Karpas-422 (cell line): ENCODE data around the gene RBKS. TPM values are rescaled to one million over a fixed set of nuclear protein-coding genes. Genes with fewer than 3 reads are reported as not detected.

Experiments used
- DNase-seq: peaks from one replicate; pipeline ENCODE4 v3.0.0-alpha.2; 2015
- H2AFZ ChIP-seq: fragments of 200-600 bp; sonication (generic); 2 replicates; pipeline ENCODE4 v1.6.1; 2014; ENCODE audit warnings: antibody characterized with exemption, low read length, mixed read lengths
- H3K27ac ChIP-seq: fragments of 200-600 bp; sonication (generic); 2 replicates; pipeline ENCODE4 v1.5.1; 2014; ENCODE audit warnings: mild to moderate bottlenecking, low read length, moderate library complexity
- H3K27me3 ChIP-seq: fragments of 200-600 bp; sonication (generic); 2 replicates; pipeline ENCODE4 v1.6.1; 2014; ENCODE audit warnings: low read length, mixed read lengths
- H3K36me3 ChIP-seq: fragments of 200-600 bp; sonication (generic); 2 replicates; pipeline ENCODE4 v1.6.1; 2014; ENCODE audit warnings: low read length, mixed read lengths; ENCODE audit not compliant: insufficient read depth
- H3K4me1 ChIP-seq: fragments of 200-600 bp; sonication (generic); 2 replicates; pipeline ENCODE4 v1.6.1; 2014; ENCODE audit warnings: mild to moderate bottlenecking, low read length, mixed read lengths
- H3K4me2 ChIP-seq: fragments of 200-600 bp; sonication (generic); 2 replicates; pipeline ENCODE4 v1.6.1; 2014; ENCODE audit warnings: low read length, low read depth, mild to moderate bottlenecking; ENCODE audit not compliant: poor library complexity, severe bottlenecking
- H3K4me3 ChIP-seq: fragments of 200-600 bp; sonication (generic); 2 replicates; pipeline ENCODE4 v1.5.1; 2014; ENCODE audit warnings: mild to moderate bottlenecking, antibody characterized with exemption, low read length, mixed read lengths
- H3K79me2 ChIP-seq: fragments of 200-600 bp; sonication (generic); 2 replicates; pipeline ENCODE4 v1.6.1; 2014; ENCODE audit warnings: mild to moderate bottlenecking, low read length, mixed read lengths
- H3K9ac ChIP-seq: fragments of 200-600 bp; sonication (generic); 2 replicates; pipeline ENCODE4 v1.6.0; 2014; ENCODE audit warnings: low read length
- H3K9me2 ChIP-seq: fragments of 200-600 bp; sonication (generic), shearing (Covaris generic); replicated peaks from 2 replicates; pipeline ENCODE4 v1.6.0; 2014; ENCODE audit warnings: mild to moderate bottlenecking, low read length, moderate library complexity; ENCODE audit not compliant: insufficient read depth
- H3K9me3 ChIP-seq: fragments of 300-700, 200-600 bp; sonication (generic); 2 replicates; pipeline ENCODE4 v1.6.1; 2014; ENCODE audit warnings: low read length, mixed read lengths
- H4K20me1 ChIP-seq: fragments of 200-600 bp; sonication (generic); 2 replicates; pipeline ENCODE4 v1.6.1; 2014; ENCODE audit warnings: mild to moderate bottlenecking, antibody characterized with exemption, low read length, low read depth; ENCODE audit not compliant: insufficient read depth
- total RNA-seq: library from RNA; depleted of rRNA; stranded (reverse); fragments of >200 nt; shearing (Covaris generic); gene quantifications from 2 replicates; pipeline ENCODE4 v1.2.3, GENCODE V29; 2014; ENCODE audit warnings: low replicate concordance

The RBKS gene
- total RNA-seq, 1 experiment from 2014 or later, result 1.6 TPM

- H3K4me2 ChIP-seq, result no peak overlapping the region
- no peaks in the 10 kb centered on the region for H4K20me1 ChIP-seq
- DNase-seq, result no peak
- no peak overlapping the region for H3K4me3 ChIP-seq
- no peaks in the 10 kb centered on the region for H3K79me2 ChIP-seq
- H3K27ac ChIP-seq, result no peak overlapping the region
- no peaks in the 10 kb centered on the region for H3K4me1 ChIP-seq
- H3K9ac ChIP-seq, result no peak overlapping the region
- peaks cover 3% of the 10 kb centered on the region for H3K9me3 ChIP-seq
- no peak overlapping the region for H2AFZ ChIP-seq
- H3K9me2 ChIP-seq, result no peaks in the 10 kb centered on the region
- H3K27me3 ChIP-seq, result no peaks in the 10 kb centered on the region; the same call in 1 of the 2 replicates
- no peaks in the 10 kb centered on the region for H3K36me3 ChIP-seq
Measured at GRCh38 chr2:27852691-27853090, 37.5 kb downstream of the RBKS start.

GRCh38 chr2:27849558-27850205 is 40.5 kb downstream of the RBKS start:
- no peak overlapping the region for H3K9ac ChIP-seq

GRCh38 chr2:27847333-27847732 is 42.9 kb downstream of the RBKS start:
- Histone ChIP-seq H3K36me3 (no peaks in the 10 kb centered on the region), H4K20me1 (no peaks in the 10 kb centered on the region), H3K9ac (no peak overlapping the region), H3K4me2 (no peak overlapping the region), H3K79me2 (no peaks in the 10 kb centered on the region), H3K27ac (no peak overlapping the region), H3K27me3 (no peaks in the 10 kb centered on the region), H3K9me3 (no peaks in the 10 kb centered on the region), H2AFZ (no peak overlapping the region), H3K4me1 (peaks cover 7% of the 10 kb centered on the region), H3K9me2 (no peaks in the 10 kb centered on the region), H3K4me3 (no peak overlapping the region)
- no peak for DNase-seq

More at GRCh38 chr2:27849558-27850205, 40.5 kb downstream of the RBKS start:
- Histone ChIP-seq H4K20me1 (no peaks in the 10 kb centered on the region), H3K9me3 (no peaks in the 10 kb centered on the region), H3K79me2 (no peaks in the 10 kb centered on the region), H3K4me2 (no peak overlapping the region), H3K4me1 (peaks cover 7% of the 10 kb centered on the region), H3K36me3 (no peaks in the 10 kb centered on the region), H3K9me2 (no peaks in the 10 kb centered on the region), H3K4me3 (no peak overlapping the region), H3K27ac (no peak overlapping the region), H3K27me3 (no peaks in the 10 kb centered on the region), H2AFZ (no peak overlapping the region)
- no peak for DNase-seq

- H3K79me2 ChIP-seq, result no peaks in the 10 kb centered on the region
Measured at GRCh38 chr2:27844821-27845255, 45.3 kb downstream of the RBKS start.

GRCh38 chr2:27843992-27844391 is 46.2 kb downstream of the RBKS start:
- Histone ChIP-seq H2AFZ (no peak overlapping the region), H3K36me3 (no peaks in the 10 kb centered on the region), H3K4me3 (no peak overlapping the region), H3K79me2 (no peaks in the 10 kb centered on the region), H3K4me2 (no peak overlapping the region), H4K20me1 (no peaks in the 10 kb centered on the region), H3K27me3 (no peaks in the 10 kb centered on the region), H3K4me1 (peaks cover 7% of the 10 kb centered on the region), H3K9me2 (no peaks in the 10 kb centered on the region), H3K27ac (no peak overlapping the region), H3K9ac (no peak overlapping the region), H3K9me3 (no peaks in the 10 kb centered on the region)
- DNase-seq, result no peak

More at GRCh38 chr2:27844821-27845255, 45.3 kb downstream of the RBKS start:
- H3K27ac ChIP-seq, result no peak overlapping the region
- no peaks in the 10 kb centered on the region for H3K9me2 ChIP-seq
- no peaks in the 10 kb centered on the region for H3K9me3 ChIP-seq
- no peaks in the 10 kb centered on the region for H4K20me1 ChIP-seq
- no peak overlapping the region for H3K4me2 ChIP-seq
- no peak overlapping the region for H3K4me3 ChIP-seq
- no peak overlapping the region for H3K9ac ChIP-seq
- H3K36me3 ChIP-seq, result no peaks in the 10 kb centered on the region
- H3K4me1 ChIP-seq, result peaks cover 7% of the 10 kb centered on the region
- H2AFZ ChIP-seq, result no peak overlapping the region
- H3K27me3 ChIP-seq, result no peaks in the 10 kb centered on the region
- no peak for DNase-seq

- H3K4me1 ChIP-seq, result peaks cover 7% of the 10 kb centered on the region
- H4K20me1 ChIP-seq, result no peaks in the 10 kb centered on the region
- no peaks in the 10 kb centered on the region for H3K9me2 ChIP-seq
- DNase-seq, result no peak
- no peaks in the 10 kb centered on the region for H3K79me2 ChIP-seq
- H3K9ac ChIP-seq, result no peak overlapping the region
- no peaks in the 10 kb centered on the region for H3K36me3 ChIP-seq
- H2AFZ ChIP-seq, result no peak overlapping the region
- H3K9me3 ChIP-seq, result no peaks in the 10 kb centered on the region
- H3K4me2 ChIP-seq, result no peak overlapping the region
- H3K27me3 ChIP-seq, result no peaks in the 10 kb centered on the region
- H3K27ac ChIP-seq, result no peak overlapping the region
- no peak overlapping the region for H3K4me3 ChIP-seq
Measured at GRCh38 chr2:27842894-27843293, 47.3 kb downstream of the RBKS start.

GRCh38 chr2:27839022-27839618 is 51.1 kb downstream of the RBKS start:
- no peaks in the 10 kb centered on the region for H3K79me2 ChIP-seq
- H3K4me3 ChIP-seq, result no peak overlapping the region

GRCh38 chr2:27838502-27838901 is 51.7 kb downstream of the RBKS start:
- no peaks in the 10 kb centered on the region for H3K9me3 ChIP-seq
- no peaks in the 10 kb centered on the region for H3K9me2 ChIP-seq
- H3K27me3 ChIP-seq, result peaks cover 2% of the 10 kb centered on the region; the same call in 1 of the 2 replicates
- H3K4me1 ChIP-seq, result no peaks in the 10 kb centered on the region
- H3K36me3 ChIP-seq, result no peaks in the 10 kb centered on the region
- H4K20me1 ChIP-seq, result no peaks in the 10 kb centered on the region
- no peak overlapping the region for H3K9ac ChIP-seq
- H3K4me2 ChIP-seq, result no peak overlapping the region
- H3K27ac ChIP-seq, result no peak overlapping the region
- H3K4me3 ChIP-seq, result no peak overlapping the region
- no peaks in the 10 kb centered on the region for H3K79me2 ChIP-seq
- no peak overlapping the region for H2AFZ ChIP-seq
- DNase-seq, result no peak

More at GRCh38 chr2:27839022-27839618, 51.1 kb downstream of the RBKS start:
- Histone ChIP-seq H3K9ac (no peak overlapping the region), H2AFZ (no peak overlapping the region), H3K9me2 (no peaks in the 10 kb centered on the region), H3K4me2 (no peak overlapping the region), H3K27ac (no peak overlapping the region), H3K27me3 (no peaks in the 10 kb centered on the region), H3K4me1 (no peaks in the 10 kb centered on the region), H3K9me3 (no peaks in the 10 kb centered on the region), H4K20me1 (no peaks in the 10 kb centered on the region), H3K36me3 (no peaks in the 10 kb centered on the region)
- DNase-seq, result no peak
